GM21529 (cell line): ENCODE measurements around the gene ZFTA.
"Not testable (repeated sequence)": the region's sequence is repeated elsewhere in the genome, so short reads cannot be mapped to it uniquely, and the experiment has no call there.

Experiments
- ATAC-seq: cut with Tn5 transposase; IDR thresholded peaks from one replicate; pipeline ENCODE4 v1.9.1; 2021; ENCODE audit not compliant: unreplicated experiment

Gene ZFTA

DNA sequence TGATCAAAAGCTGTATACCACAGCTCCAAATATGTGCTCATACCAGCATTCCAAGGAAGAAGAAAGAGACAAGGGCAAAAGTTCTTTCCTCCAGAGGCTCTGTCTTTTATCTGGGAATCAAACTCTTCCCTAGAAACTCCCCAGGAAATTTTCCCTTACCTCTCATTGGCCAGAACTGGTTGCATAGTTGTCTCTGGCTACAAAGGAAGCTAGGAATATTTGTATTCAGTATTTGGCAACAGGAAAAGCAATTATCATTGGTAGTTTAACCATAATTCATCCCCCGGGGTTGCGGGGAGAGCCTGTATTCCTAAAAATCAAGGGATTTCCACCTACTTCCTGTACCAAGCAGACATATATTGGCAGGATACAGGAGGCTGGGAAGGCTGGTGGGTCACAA, 10.5 kb upstream of the ZFTA start:
- ATAC-seq, result no peak

DNA sequence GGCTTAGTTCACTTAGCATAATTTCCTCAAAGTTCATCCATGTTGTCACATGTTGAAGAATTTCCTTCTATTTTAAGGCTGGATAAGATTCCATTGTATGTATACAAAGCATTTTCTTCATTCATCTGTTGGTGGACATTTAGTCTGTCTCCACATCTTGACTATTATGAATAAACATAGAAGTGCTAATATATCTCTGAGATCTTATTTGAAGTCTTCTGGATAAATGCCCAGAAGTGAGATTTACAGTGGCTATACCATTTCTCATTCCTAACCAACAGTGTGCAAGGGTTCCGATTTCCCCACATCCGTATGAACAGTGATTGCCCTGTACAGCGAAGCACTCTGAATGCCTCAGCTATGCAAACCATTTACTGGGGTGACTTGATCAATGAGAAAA, 6.6 kb upstream of the ZFTA start:
- ATAC-seq, result no peak

DNA sequence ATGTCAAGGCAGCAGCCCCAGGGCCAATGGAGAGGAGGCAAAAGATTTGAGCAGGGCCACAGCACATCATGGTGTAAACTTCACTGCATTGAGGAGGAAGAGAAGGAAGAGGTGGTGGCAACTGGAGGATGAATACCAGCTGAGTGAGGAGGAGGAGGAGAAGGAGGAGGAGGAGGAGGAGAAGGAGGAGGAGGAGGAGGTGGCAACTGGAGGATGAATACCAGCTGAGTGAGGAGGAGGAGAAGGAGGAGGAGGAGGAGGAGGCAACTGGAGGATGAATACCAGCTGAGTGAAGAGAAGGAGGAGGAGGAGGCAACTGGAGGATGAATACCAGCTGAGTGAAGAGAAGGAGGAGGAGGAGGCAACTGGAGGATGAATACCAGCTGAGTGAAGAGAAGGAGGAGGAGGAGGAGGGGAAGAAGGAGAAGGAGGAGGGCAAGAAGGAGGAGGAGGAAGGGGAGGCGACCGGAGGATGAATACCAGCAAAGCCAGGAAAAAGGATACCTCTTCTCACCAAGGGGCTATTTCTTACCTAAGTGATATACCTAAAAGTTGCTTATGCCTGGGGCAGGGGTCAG, 3.3 kb upstream of the ZFTA start:
- ATAC-seq, result not testable (repeated sequence)

DNA sequence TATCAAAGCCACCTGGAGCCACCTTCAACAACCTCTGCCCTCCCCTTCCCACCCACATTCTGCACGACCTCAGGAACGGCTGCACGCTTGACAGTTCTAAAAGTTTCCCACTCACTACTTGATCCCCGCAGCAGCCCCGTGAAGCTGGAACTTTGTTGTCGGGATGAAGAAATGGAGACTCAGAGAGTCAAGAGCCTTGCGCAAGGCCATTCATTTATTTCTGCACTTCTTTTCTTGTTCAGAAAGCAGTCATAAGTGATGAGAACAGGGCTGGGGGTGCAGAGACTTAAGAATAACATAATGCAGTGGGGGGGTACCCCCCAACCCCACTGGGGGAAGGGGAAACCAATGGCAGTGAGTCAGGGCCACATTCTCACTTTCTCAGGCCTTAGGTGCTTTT, 2.2 kb upstream of the ZFTA start:
- ATAC-seq, result no peak

DNA sequence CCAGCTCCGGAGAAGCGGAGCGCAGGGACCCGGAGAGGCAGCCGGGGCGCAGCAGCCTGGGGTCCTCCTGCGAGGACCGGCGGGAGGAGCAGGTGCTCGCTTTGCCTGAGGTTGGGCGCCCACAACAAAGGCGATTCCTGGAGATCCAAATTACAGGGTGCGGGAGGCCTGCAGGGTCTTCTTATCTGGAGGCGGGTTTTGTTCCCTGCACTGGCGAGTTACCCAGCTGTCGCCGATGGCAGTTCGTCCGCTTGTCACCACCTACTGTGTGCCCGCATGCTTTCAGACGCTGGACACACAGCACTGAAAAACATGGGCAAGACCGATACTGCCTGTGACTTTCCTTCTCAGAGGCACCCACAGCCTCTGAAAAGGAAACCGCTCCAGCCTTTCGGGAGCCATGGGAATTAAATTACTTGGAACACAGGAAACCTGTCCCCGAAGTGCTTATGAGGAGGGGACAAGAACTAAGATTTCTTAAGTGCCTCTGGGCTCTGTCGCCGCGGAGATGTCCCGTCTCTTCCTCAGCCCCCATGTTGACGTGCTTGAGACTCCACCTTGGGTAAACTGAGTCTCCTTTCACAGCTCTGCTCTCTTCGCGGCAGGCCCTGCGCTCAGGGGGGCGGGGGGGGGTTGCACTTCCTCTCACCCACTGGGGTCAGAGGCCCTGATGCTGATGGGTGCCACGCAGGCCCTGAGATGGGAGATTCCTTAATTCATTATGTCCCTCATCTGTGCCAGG, 1.3 kb upstream of the ZFTA start:
- no peak for ATAC-seq

DNA sequence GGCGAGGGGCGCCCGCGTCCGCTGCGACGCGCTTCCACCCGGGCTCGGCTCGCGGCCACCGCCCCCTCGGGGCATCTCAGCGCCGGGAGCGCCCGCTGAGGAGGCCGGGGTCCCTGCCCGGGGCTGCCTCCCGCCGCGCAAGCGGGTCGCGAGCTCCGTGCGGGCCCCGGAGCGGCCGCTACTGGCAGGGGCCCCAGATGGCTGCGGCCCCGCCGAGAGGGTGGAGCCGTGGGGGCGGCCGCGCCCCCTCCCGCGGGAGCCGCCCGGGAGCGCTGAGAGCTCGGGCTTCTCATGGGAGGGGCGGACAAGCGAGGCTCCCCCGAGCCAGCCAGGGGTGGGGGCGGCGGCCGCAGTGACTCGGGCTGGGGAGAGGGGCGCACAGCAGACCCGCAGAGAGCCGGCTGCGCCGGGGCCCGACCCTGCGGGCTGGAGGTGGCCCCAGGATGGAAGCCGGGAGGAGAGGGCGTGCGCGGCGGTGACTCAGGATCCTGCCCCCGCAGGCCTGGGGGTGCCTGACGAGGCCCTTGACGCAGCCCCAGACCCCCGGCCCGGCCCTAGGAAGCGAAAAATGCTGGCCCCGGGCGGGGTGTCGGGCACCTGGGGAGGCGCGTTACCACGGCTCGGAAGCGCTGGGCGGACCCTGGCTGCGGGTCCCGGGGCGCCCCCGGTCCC, 603 bp upstream of the ZFTA start:
- peak; percentile 42 for ATAC-seq

DNA sequence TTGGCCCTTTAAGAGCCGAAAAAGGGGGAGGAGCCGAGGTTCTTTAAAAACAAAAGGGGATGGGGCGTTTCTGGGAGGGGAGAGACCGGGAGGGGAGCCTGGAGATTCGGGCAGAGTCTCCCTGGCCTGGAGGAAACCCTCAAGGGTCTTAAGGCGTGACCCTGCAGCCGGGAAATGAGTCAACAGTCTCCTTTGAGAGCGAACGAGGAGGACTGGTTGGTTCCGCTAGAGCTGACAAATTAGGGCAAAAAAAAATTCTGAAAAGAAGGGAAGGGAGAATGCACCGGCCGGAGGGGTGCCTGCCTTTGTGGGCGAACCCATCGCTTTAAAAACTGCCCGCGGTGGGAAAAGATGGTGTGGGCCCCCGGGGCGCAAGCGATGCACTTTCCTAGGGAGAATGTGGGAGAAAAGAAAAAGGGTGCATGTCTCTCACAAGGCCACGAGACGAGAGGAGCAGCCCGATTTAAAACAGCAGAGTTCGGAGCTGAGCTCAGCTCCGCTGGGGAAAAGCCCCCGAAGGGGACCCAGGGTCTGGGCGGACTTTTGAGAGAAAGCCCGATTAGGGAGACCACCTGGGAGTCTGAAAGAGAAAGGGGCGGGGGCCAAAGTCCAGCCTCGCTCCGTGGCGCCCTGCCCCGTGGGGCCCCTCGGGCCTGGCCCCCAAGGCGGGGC, 874 bp downstream of the ZFTA start:
- no peak for ATAC-seq

DNA sequence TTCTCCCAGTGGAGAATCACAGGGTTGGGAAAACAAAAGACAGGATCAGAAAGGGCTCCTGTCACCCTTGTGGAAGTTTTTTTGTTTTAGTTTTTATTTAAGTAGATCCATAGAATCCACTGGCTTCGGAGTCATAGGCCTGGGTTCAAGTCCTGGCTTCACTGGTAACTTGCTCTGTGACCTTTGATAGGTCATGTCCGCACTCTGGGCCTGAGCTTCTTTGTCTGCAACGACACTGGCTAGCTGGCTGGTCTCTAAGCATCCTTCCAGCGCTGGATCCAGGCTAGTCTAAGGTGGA, 1.4 kb downstream of the ZFTA start:
- no peak for ATAC-seq

DNA sequence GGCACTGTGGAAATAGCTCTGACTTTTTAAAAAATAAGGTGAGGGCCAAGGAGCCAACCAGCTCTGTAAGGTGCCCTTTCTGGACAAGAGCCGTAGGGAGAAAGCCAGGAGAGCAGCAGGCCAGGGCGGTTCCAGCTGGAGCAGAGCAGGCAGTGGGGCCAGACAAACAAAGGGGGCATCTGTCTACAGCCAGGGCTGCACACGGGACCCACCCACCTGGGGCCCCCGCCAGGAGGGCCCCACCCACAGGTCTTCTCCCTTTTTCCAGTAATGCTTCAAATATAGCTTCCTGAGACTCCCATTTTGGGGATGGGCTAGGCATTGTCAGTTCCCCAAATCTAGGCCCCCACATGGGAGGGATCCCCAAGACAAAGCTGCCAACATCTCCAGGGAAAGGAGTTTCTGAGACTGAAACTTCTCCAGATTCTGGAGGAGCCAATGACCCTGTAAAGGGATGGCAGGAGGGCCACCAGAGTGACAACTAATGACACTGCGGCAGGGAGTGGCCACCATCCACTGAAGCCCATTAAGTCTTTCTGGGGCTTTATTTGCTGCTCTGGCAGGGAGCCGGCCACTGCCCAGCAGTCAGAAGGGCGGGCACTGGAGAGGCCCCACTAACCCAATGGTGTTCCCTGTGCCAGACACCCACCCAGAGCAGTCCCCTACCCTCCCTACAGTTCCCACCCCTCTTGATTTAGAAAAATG, 1.9 kb downstream of the ZFTA start:
- ATAC-seq, result no peak

DNA sequence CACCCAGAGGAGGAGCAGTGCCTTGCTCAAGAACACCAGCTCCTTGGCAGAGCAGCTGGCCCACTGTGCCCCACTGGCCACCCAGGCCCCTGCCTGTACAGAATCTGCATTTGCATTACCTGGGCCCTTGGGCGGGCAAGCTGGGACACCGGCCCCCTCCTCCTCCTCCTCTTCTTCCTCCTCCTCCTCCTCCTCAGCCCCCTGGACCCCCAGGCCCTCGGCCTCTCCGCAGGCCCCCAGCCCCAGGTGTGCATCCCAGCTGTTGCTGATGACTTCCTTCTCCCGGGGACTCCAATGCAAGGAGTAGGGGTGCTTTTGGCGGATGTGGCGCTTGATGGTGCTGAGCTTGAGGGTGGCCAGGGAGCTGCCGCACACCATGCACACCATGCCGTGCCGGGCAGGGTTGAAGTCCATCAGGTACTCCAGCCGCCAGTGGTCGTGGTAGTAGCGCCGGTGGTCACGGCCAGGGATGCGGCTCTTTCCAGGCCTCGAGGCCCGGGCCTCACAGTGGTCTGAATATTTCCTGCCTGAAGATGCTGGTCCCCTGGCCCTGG, 2.8 kb downstream of the ZFTA start:
- no peak for ATAC-seq

DNA sequence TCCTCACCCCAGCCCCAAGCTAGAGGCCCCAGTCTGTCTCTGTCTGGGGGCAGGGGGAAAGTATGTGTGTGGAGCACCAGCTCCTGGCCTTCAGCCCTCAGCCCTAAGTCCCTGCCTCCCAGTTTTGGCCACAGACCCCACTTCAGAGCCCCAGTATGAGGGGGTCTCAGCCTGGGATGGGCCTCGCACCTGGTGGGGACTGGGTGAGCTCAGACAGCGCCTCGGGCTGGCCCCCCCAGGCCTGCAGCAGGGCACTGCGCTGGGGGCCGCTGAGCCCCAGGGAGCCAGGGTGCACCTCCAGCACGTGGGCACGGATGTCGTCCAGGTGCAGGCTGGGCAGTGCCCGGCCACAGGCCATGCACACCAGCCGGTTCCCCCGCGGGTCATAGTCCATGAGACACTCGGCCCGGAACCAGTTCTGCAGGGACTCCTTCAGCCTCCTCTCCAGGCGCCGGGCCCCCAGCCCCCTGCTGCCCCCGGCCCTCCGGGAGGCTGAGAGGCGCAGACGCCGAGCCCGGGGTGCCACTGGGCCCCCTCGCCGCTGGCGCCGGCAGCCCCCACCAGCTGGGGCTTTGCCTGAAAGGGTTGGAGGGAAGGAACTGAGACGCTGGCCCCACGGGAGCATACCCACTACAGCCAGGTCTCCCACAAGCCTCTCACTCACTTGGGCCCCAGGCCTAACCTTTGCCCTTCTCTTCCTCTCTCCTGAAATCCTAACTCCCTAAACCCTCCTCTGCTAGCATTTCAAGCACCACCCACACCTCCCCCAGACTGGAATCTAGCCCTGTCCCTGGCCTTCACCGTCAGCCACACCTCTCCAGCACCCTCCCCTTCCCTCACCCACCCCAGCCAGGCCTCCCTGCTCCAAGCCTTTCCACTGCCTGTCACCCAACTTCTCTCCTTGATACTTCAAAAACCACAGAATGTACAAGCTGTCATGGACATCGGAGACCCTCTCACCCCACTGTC, 3.6 kb downstream of the ZFTA start:
- ATAC-seq, result no peak

DNA sequence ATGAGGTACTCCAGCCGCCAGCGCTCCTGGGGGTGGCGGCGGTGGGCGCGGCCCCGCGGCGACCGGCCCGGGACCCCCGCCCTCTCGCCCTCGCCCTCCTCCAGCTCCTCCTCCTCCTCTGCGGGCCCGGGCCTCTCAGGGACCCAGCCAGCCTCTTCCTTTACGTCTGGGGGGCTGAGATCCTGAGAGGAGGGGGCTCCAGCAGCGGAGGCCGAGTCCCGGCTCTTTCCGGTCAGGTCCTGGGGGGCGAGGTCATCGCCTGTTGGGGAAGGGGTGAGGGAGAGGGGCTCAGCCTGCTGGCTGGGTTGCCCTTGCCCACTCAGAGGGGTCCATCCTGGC, 4.3 kb downstream of the ZFTA start:
- ATAC-seq, result no peak

DNA sequence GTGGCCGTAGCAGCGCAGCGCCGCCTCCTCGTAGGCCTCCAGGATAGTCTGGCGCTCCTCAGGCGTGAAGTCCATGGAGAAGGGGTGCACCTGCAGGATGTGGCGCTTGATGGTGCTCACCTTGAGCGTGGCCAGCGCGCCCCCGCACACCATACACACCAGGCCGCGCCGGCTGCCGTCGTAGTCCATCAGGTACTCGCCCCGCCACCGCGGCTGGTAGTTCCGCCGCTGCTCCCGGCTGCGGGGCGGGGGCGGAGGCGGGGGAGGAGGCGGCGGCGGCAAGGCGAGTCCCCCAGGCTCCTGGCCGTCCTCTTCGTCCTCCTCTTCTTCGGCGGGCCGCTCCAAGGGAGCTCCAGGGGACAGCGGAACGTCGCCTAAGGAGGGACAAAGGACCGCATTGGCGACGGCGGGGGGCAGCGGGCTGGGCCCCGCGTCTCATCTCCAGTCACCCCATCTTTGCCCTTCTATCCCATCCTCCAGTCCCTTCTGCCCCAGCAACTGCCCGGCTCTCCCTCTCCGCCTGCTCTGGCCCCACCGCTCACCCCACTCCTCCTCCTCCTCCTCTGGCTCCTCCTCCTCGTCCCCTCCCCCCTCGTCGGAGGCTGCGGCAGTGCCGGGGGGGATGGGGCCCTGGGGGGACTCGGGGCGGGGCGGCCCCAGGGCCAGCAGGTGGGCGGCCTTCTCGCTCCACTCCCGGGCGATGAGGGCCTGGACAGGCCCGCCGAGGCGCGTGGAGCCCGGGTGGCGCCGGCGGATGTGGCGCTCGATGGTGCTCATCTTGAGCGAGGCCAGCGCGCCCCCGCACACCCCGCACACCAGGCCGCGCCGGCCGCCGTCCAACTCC, 4.9 kb downstream of the ZFTA start:
- ATAC-seq, result no peak

DNA sequence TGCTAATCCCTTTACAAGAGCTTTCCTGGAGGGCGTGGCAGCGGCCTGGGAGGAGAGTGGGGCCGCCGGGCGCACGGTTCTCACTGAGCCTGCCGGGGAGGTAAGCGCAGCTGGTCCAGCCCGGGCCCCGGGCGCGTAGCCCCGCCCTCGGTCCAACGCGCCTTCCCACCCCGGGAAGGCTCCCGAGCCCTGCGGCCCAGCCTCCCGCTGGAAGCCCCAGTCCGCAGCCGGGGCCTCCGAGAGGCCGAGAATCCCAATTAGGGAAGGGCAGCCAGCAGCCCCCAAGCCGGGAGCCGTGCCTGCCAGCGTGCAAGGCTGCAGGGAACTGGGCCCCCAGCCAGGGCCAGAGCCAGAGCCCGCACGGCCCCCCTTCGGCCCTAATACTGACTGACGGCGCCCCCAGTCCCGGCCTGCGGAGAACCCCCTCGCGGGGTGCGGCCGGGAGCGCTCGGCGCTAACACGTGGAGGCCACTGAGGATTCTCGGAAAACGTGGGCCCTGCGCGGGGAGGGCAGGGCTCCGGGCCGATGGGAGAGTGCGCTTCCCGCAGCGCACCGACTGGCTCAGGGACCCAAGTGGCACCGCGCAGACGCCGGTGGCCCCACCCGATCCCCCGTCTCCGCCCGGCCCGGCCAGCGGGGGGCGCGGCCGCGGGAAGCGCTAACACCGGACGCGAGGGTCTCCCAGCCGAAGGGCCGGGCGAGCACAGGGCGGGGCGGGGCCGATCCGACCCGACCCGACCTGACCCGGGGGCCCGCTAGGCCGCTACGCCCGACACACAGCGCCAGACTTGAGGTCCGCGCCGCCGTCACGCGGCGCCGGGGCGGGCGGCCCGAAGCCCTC, 5.7 kb downstream of the ZFTA start:
- ATAC-seq, result no peak

DNA sequence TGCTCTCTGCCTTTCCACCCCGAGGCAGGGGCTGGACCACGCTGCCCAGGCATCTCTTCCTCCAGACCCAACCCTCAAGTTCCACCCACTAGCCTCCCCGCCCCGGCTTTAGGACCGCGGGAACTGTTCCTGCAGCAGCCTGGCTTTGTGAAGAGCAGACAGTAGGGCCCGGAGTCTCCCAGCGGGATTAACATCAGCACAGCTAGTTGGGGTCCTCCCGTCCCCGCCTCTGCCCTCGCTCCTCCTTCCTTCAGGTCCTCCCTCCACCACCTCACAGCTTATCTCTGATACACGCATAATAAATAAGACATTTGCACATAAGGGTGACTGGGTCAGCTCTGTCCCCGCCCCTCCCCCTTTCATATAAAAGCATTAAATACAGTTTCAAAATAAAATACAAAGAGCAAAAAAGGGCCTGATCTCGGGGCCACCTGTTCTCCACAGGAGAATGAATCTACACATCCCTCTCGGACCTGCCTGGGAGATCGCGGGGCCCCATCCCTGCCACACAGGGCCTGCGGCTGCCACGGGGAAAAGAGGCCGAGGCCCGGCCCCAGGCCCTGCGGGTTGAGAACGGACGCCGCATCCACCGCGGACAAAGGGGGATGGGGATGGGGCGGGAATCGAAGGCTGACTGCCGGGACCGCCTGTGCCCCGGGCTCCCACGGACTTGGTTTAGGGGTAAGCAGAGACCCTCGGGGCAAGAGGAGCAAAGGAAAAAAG, 6.5 kb downstream of the ZFTA start:
- ATAC-seq, result no peak

DNA sequence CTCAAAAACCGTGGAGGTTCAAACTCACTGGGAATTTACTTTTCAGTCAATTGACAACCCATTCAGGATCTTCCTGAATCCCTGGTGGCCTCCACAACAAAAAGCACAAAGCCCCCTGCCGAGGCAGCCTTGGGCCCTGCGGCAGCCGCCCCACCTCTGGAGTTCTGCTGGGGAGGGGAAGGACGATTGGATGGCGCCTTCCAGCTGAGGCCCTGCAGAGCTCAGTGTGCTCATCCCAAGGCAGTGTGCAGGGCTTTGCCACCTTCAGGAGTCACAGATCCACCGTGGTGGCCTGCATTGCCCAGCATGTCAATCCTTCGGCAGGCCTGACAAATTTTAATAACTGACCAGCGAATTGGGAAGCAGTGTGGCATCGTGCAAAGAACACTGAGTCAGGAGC, 7.4 kb downstream of the ZFTA start:
- no peak for ATAC-seq

DNA sequence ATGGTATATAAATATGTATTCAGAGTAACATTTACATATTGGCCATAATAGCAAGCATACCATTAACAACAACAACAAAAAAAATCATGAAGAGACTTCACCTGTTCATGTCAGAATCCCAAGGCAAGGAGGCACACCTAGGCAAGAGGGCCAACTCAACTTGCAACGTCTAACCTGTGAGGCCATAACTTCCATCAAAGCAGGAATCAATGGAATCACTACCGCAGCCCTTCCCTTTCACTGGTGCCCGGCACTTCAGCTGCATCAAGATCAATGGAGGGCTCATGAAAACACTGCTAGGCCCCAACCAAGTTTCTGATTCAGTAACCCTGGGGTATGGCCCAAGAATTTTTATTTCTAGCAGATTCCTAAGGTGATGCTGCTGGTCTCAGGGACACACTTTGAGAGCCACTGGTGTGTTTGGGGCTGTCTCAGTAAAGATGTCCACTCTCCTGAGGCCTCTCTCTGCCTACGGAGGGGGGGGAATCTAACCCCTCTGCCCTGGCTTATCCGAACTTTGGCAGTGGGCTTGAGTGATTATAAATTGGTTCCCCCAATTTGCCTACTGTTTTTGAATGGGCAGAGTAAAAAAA, 8.0 kb downstream of the ZFTA start:
- ATAC-seq, result no peak
